ENCODE measurements around the gene CAVIN1.
"Not testable (repeated sequence)": the region's sequence is repeated elsewhere in the genome, so short reads cannot be mapped to it uniquely, and the experiment has no call there.

CAVIN1 gene

GRCh38 chr17:42422958-42423712 lies at the start of gene CAVIN1:
Gene CAVIN1 (minus strand): TSS chr17:42423256. CDS start chr17:42423097, 159 bp downstream.
- no peak for DNase-seq

GRCh38 chr17:42467889-42468288 lies 44.8 kb upstream of the CAVIN1 start:
- DNase-seq: no peak

- no peak for DNase-seq
These were observed 40.9 kb upstream of the CAVIN1 start for GRCh38 chr17:42463976-42464400.

DNA sequence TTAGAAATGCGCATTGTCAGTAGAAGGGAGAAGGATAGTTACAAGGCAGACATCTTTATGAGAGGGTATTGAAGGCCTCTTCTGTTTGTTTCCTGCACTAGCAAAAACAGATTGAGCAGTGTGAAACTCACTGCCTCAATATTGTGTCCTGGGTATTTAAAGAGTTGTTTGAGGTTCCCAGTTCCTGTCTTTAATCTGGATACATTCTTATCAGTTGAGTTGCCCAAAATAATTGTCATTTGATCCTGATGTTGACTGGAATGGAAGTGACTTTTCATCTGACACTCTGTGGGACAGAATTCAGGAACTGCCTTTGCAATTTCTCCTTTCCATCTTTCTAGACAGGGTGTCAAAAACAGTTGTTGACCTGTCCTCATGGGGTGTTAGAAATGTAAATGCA lies 37.3 kb upstream of the CAVIN1 start:
- DNase-seq: no peak

DNA sequence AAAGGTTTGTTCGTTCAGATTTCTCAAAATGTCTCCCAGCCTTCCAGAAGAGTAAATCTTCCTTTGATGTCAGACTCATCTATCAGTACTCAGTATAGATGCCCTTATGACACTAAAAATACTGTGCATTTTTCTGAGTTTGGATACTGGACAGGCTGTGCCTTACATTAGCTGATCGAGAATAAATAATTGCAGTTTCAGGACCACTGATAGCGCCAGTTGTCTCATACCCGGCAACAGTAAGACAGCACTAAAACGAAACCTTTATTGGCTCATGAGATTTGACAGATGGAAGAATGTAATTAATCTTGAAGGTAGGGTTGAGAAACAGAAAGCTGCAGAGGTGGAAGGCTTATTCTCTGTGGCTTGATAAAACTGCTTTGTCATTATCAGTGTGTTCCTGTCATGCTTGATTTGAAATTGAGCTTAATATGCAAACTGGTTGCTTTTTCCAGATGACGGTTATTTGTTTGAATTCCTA lies 36.8 kb upstream of the CAVIN1 start:
- peak; percentile 19 for DNase-seq

GRCh38 chr17:42459256-42459800 lies 36.3 kb upstream of the CAVIN1 start:
- peak; percentile 47 for DNase-seq

- peak; percentile 79 for DNase-seq
These were observed 35.6 kb upstream of the CAVIN1 start, which contains the start of gene ATP6V0A1 for GRCh38 chr17:42458497-42459255. Gene ATP6V0A1 (plus strand): TSS chr17:42458878. CDS start chr17:42460895, 2,017 bp downstream.

GRCh38 chr17:42457107-42457792 lies 34.2 kb upstream of the CAVIN1 start:
- DNase-seq: no peak

GRCh38 chr17:42456223-42457106 lies 33.4 kb upstream of the CAVIN1 start:
- DNase-seq: no peak

GRCh38 chr17:42454987-42455386 lies 31.9 kb upstream of the CAVIN1 start:
- not testable (repeated sequence) for DNase-seq

- DNase-seq: no peak
These were observed 30.4 kb upstream of the CAVIN1 start for GRCh38 chr17:42453439-42453838.

GRCh38 chr17:42451270-42451669 lies 28.2 kb upstream of the CAVIN1 start:
- not testable (repeated sequence) for DNase-seq

GRCh38 chr17:42449838-42450237 lies 26.8 kb upstream of the CAVIN1 start:
- DNase-seq: not testable (repeated sequence)

DNA sequence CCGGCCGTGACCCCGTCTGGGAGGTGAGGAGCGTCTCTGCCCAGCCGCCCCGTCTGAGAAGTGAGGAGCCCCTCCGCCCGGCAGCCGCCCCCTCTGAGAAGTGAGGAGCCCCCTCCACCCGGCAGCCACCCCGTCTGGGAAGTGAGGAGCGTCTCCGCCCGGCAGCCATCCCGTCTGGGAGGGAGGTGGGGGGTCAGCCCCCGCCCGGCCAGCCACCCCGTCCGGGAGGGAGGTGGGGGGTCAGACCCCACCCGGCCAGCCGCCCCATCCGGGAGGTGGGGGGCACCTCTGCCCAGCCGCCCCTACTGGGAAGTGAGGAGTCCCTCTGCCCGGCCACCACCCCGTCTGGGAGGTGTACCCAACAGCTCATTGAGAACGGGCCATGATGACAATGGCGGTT lies 26.1 kb upstream of the CAVIN1 start:
- DNase-seq: not testable (repeated sequence)

- no peak for DNase-seq
These were observed 19.1 kb upstream of the CAVIN1 start for GRCh38 chr17:42442196-42442565.

GRCh38 chr17:42441371-42442195 lies 18.5 kb upstream of the CAVIN1 start:
- no peak for DNase-seq

GRCh38 chr17:42438600-42439567 lies 15.8 kb upstream of the CAVIN1 start:
- no peak for DNase-seq

DNA sequence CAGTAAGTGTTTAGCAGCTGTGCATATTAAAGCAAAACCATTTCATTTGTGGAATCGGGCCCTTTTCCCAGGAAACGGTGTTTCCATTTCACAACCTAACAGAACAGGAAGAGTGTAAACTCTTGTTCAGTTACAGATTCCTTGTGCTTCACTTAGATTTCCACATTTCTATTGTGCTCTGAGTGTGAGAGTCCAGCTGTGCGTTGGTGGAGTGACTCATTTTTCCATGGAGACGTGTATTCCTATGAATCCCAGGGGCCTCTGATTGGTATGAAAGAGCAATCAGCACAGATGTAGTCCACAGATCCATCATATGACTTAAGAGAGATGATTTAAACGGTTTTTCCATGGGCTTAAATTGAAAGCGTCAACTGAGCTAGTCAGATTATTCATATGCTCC lies 13.3 kb upstream of the CAVIN1 start:
- DNase-seq: no peak

GRCh38 chr17:42431758-42432161 lies 8.7 kb upstream of the CAVIN1 start:
- no peak for DNase-seq
